ENCODE data around the gene SBNO2. TPM values are rescaled to one million over a fixed set of nuclear protein-coding genes. Genes with fewer than 3 reads are reported as not detected.

The SBNO2 gene
- polyA plus RNA-seq, 1 of the 3 experiments (the other 2 are of a cell fraction), result 18.3 TPM

DNA sequence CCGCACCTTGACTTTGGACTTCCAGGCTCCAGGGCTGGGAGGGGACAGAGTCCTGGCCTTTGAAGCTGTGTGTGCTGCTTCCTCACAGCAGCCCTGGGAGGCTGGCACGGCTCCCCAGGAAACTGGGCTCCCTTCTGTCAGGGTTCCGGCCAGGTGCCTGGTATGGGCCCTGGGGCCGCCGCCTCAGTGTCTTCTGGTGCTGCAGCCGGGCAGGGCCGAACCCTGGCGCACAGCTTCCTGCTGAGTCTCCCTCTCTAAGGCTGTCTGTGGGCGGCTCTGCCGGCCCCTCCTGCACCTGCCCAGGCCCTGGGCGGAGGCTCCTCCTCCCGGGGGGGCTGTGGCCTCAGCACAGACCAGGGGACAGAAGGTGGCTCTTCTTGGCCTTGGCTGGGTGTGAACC, 37.9 kb downstream of the SBNO2 start:
- CTCF ChIA-PET, result no interaction called here
- Histone ChIP-seq H3F3A (replicated peaks; ENCODE audit: insufficient read depth) (peaks cover 6% of the 10 kb centered on the region), H3K4me3 (ENCODE audit: low read depth in 2 of 2, low read length in 1 of 2) (no peak overlapping the region), H3K9me2 (no peaks in the 10 kb centered on the region), H3K27me3 (ENCODE audit: insufficient read depth) (no peaks in the 10 kb centered on the region), H3K36me3 (replicated peaks in 1 of 2; ENCODE audit: control insufficient read depth in 1 of 2, insufficient read depth in 2 of 2, low read length in 1 of 2) (peaks cover 0 to 2% of the 10 kb centered on the region in 2 experiments), H3K4me2 (no peak overlapping the region), H4K20me1 (ENCODE audit: insufficient read depth) (no peaks in the 10 kb centered on the region), H3K9me3 (no peaks in the 10 kb centered on the region), H3K4me1 (ENCODE audit: control insufficient read depth in 1 of 2, insufficient read depth in 2 of 2, low read depth in 1 of 2, low read length in 1 of 2) (no peaks in the 10 kb centered on the region), H3K79me2 (ENCODE audit: insufficient read depth) (peaks cover 13% of the 10 kb centered on the region), H3K9ac (no peak overlapping the region), H2AFZ (ENCODE audit: low read depth) (no peak overlapping the region), H3K27ac (ENCODE audit: low read depth in 2 of 2, low read length in 1 of 2) (no peak overlapping the region)
- TF ChIP-seq EP300 (IDR thresholded peaks at IDR 0.05; ENCODE audit: borderline replicate concordance in 1 of 2, low read depth in 1 of 2, low read length in 1 of 2) (no peak), TEAD4 (IDR thresholded peaks at IDR 0.05; ENCODE audit: borderline replicate concordance, insufficient read depth) (no peak), YY1 (IDR thresholded peaks at IDR 0.05; ENCODE audit: low read depth) (no peak), RAD21 (IDR thresholded peaks at IDR 0.05; ENCODE audit: low read length) (no peak), FOXJ3 (CRISPR knock-in tag; IDR thresholded peaks at IDR 0.05) (no peak), IRF3 (IDR thresholded peaks at IDR 0.05; ENCODE audit: low read depth, low read length) (no peak), JUND (IDR thresholded peaks at IDR 0.05) (no peak), USF2 (IDR thresholded peaks at IDR 0.05; ENCODE audit: borderline replicate concordance, low read depth, low read length) (no peak), REST (IDR thresholded peaks at IDR 0.05; ENCODE audit: low read depth, low read length) (no peak), TAF1 (IDR thresholded peaks at IDR 0.05; ENCODE audit: borderline replicate concordance, low read depth, low read length) (no peak), FOSL2 (IDR thresholded peaks at IDR 0.05; ENCODE audit: borderline replicate concordance, low read depth) (no peak), GABPA (IDR thresholded peaks at IDR 0.05; ENCODE audit: low read depth) (no peak), EZH2phosphoT487 (IDR thresholded peaks at IDR 0.05; ENCODE audit: borderline replicate concordance, low read depth) (no peak), FOXM1 (IDR thresholded peaks at IDR 0.05; ENCODE audit: low read depth) (no peak), CHD2 (IDR thresholded peaks at IDR 0.05; ENCODE audit: low read length, partially characterized antibody) (no peak), MXI1 (IDR thresholded peaks at IDR 0.05; ENCODE audit: low read depth, low read length) (no peak)
- TF ChIP-seq, protein P1, sequence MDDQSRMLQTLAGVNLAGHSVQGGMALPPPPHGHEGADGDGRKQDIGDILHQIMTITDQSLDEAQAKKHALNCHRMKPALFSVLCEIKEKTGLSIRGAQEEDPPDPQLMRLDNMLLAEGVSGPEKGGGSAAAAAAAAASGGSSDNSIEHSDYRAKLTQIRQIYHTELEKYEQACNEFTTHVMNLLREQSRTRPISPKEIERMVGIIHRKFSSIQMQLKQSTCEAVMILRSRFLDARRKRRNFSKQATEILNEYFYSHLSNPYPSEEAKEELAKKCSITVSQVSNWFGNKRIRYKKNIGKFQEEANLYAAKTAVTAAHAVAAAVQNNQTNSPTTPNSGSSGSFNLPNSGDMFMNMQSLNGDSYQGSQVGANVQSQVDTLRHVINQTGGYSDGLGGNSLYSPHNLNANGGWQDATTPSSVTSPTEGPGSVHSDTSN (IDR thresholded peaks at IDR 0.05), result no peak
- WGBS (ENCODE audit: low lambda C conversion rate), result no CpG with 5 or more reads among the region's 12 CpGs
- no peak for DNase-seq
- POLR2A ChIA-PET, result no interaction called here

Data from SK-N-SH (cell line).